GM23338 (cell line): ENCODE results near the gene RGS19. TPM values are rescaled to one million over a fixed set of nuclear protein-coding genes. Genes with fewer than 3 reads are reported as not detected.

Source experiments
- ATAC-seq: fragments of 200-7000 bp; cut with Tn5 transposase; 3 replicates; pipeline ENCODE4 v1.9.1; 2020
- DNase-seq: peaks from one replicate; pipeline ENCODE4 v3.0.0-alpha.2; 2015; ENCODE audit warnings: low spot score
- H2AFZ ChIP-seq: fragments of 200-600 bp; sonication (generic); 2 replicates; pipeline ENCODE4 v1.8.0; 2016; ENCODE audit warnings: antibody characterized with exemption, mild to moderate bottlenecking, moderate library complexity
- H3F3A ChIP-seq: fragments of 200-600 bp; sonication (generic); replicated peaks from 2 replicates; pipeline ENCODE4 v1.8.0; 2017; ENCODE audit warnings: antibody characterized with exemption, mixed run types, low read depth
- H3K27ac ChIP-seq: fragments of 200-600 bp; sonication (generic); 2 replicates; pipeline ENCODE4 v1.6.1; 2016; ENCODE audit warnings: low read depth
- H3K27me3 ChIP-seq: fragments of 200-600 bp; sonication (generic); 2 replicates; pipeline ENCODE4 v1.8.0; 2016; ENCODE audit warnings: mild to moderate bottlenecking, mixed run types, moderate library complexity; ENCODE audit not compliant: insufficient read depth
- H3K36me3 ChIP-seq: fragments of 200-600 bp; sonication (generic); 2 replicates; pipeline ENCODE4 v1.8.0; 2016; ENCODE audit warnings: mild to moderate bottlenecking; ENCODE audit not compliant: insufficient read depth
- H3K4me1 ChIP-seq: fragments of 200-600 bp; sonication (generic); 2 replicates; pipeline ENCODE4 v1.8.0; 2016; ENCODE audit warnings: mild to moderate bottlenecking, moderate library complexity; ENCODE audit not compliant: insufficient read depth
- H3K4me2 ChIP-seq: fragments of 200-600 bp; sonication (generic); 2 replicates; pipeline ENCODE4 v1.7.1; 2017; ENCODE audit warnings: mixed run types
- H3K4me3 ChIP-seq: fragments of 200-600 bp; sonication (generic); 2 replicates; pipeline ENCODE4 v1.6.1; 2016; ENCODE audit warnings: mixed run types
- H3K79me2 ChIP-seq: fragments of 200-600 bp; sonication (generic); replicated peaks from 2 replicates; pipeline ENCODE4 v1.8.0; 2017; ENCODE audit warnings: mild to moderate bottlenecking; ENCODE audit not compliant: insufficient read depth
- H3K9me2 ChIP-seq: fragments of 200-600 bp; sonication (generic); 2 replicates; pipeline ENCODE4 v1.8.0; 2017; ENCODE audit not compliant: insufficient read depth
- H4K20me1 ChIP-seq: fragments of 200-600 bp; sonication (generic); replicated peaks from 2 replicates; pipeline ENCODE4 v1.8.0; 2017; ENCODE audit warnings: mild to moderate bottlenecking; ENCODE audit not compliant: insufficient read depth
- H3K27ac Mint-ChIP-seq: 2 replicates; pipeline ENCODE4 v1.8.0; 2020; ENCODE audit warnings: inconsistent platforms, mild to moderate bottlenecking, moderate library complexity, mixed read lengths
- H3K27me3 Mint-ChIP-seq: 3 replicates; pipeline ENCODE4 v1.8.0; 2022; ENCODE audit warnings: low read depth, mild to moderate bottlenecking, moderate library complexity, mixed read lengths, inconsistent platforms; ENCODE audit not compliant: insufficient read depth, poor library complexity
- H3K36me3 Mint-ChIP-seq: 3 replicates; pipeline ENCODE4 v1.8.0; 2021; ENCODE audit warnings: low read depth, mild to moderate bottlenecking, inconsistent platforms, moderate library complexity, mixed read lengths
- H3K4me1 Mint-ChIP-seq: 3 replicates; pipeline ENCODE4 v1.8.0; 2020; ENCODE audit warnings: mild to moderate bottlenecking, inconsistent platforms, mixed read lengths
- H3K4me3 Mint-ChIP-seq: 3 replicates; pipeline ENCODE4 v1.8.0; 2021; ENCODE audit warnings: moderate library complexity, mild to moderate bottlenecking, inconsistent platforms, mixed read lengths
- H3K9me3 Mint-ChIP-seq: 3 replicates; pipeline ENCODE4 v1.8.0; 2020; ENCODE audit warnings: moderate library complexity, mild to moderate bottlenecking, inconsistent platforms, mixed read lengths
- CREB1 ChIP-seq: fragments of 250-450 bp; sonication (Bioruptor Pico); IDR thresholded peaks from 2 replicates; pipeline ENCODE4 v1.5.0; 2020; ENCODE audit warnings: low read depth, mild to moderate bottlenecking, moderate library complexity
- CTCF ChIP-seq, 2 experiments: fragments of 200-600 bp in 1 of 2; sonication (generic) in 1 of 2; conservative IDR thresholded peaks; 2 replicates each; pipeline versions ENCODE4 v1.5.1 to v1.6.1; 2016 to 2017; ENCODE audit warnings: antibody characterized with exemption in 2 of 2, low read depth in 2 of 2, mild to moderate bottlenecking in 2 of 2, moderate library complexity in 1 of 2
- ETS1 ChIP-seq: IDR thresholded peaks from 2 replicates; pipeline ENCODE4 v1.6.1; 2016; ENCODE audit warnings: antibody characterized with exemption
- EZH2 ChIP-seq: fragments of 200-600 bp; sonication (generic); IDR thresholded peaks from one replicate; pipeline ENCODE4 v1.8.0; 2017; ENCODE audit warnings: antibody characterized with exemption, mild to moderate bottlenecking, low read depth; ENCODE audit not compliant: unreplicated experiment
- EZH2phosphoT487 ChIP-seq: fragments of 200-600 bp; sonication (generic); IDR thresholded peaks from one replicate; pipeline ENCODE4 v1.8.1; 2018; ENCODE audit warnings: antibody characterized with exemption; ENCODE audit not compliant: unreplicated experiment
- JUNB ChIP-seq: IDR thresholded peaks from one replicate; pipeline ENCODE4 v1.6.1; 2016; ENCODE audit warnings: antibody characterized with exemption; ENCODE audit not compliant: unreplicated experiment
- NANOG ChIP-seq: IDR thresholded peaks from 2 replicates; pipeline ENCODE4 v1.6.1; 2016; ENCODE audit warnings: antibody characterized with exemption, borderline replicate concordance
- POLR2AphosphoS5 ChIP-seq: IDR thresholded peaks from 2 replicates; pipeline ENCODE4 v1.6.1; 2016; ENCODE audit warnings: antibody characterized with exemption, low read depth
- REST ChIP-seq: IDR thresholded peaks from one replicate; pipeline ENCODE4 v1.6.1; 2018; ENCODE audit warnings: antibody characterized with exemption; ENCODE audit not compliant: unreplicated experiment
- STAT1 ChIP-seq: IDR thresholded peaks from one replicate; pipeline ENCODE4 v1.6.1; 2016; ENCODE audit warnings: antibody characterized with exemption; ENCODE audit not compliant: unreplicated experiment
- ZNF114 ChIP-seq: fragments of 250-450 bp; sonication (Bioruptor Pico); IDR thresholded peaks from 2 replicates; pipeline ENCODE4 v1.5.0; 2020; ENCODE audit warnings: mild to moderate bottlenecking, moderate library complexity
- ZNF331 ChIP-seq: fragments of 250-450 bp; sonication (Bioruptor Pico); IDR thresholded peaks from 2 replicates; pipeline ENCODE4 v1.5.0; 2020; ENCODE audit warnings: low read depth, mild to moderate bottlenecking, moderate library complexity
- ZNF462 ChIP-seq: fragments of 250-450 bp; sonication (Bioruptor Pico); IDR thresholded peaks from 2 replicates; pipeline ENCODE4 v1.5.0; 2020; ENCODE audit warnings: mild to moderate bottlenecking, moderate library complexity
- polyA plus RNA-seq: library from polyadenylated mRNA; unstranded; fragments of >200 nt; fragmentation: Nextera tagmentation; extraction: Ambion mirVana; gene quantifications from 2 replicates; pipeline ENCODE4 v1.2.1, GENCODE V29; 2016
- total RNA-seq: library from RNA; depleted of rRNA; stranded (reverse); fragments of >200 nt; shearing (Covaris generic); gene quantifications from 2 replicates; pipeline ENCODE4 v1.2.3, GENCODE V29; 2014

RGS19 gene
- total and polyA plus RNA-seq, 2 experiments from 2014 or later, result 13.1 to 19.7 TPM

- H3K9me3 Mint-ChIP-seq, result peaks cover 8% of the 10 kb centered on the region
- no peaks in the 10 kb centered on the region for H3K36me3 ChIP-seq
- H3K27ac ChIP-seq, result no peak overlapping the region
- no peak overlapping the region for H3K4me2 ChIP-seq
- no peak overlapping the region for H3K27ac Mint-ChIP-seq
- peaks cover 4% of the 10 kb centered on the region; the same call in 2 of the 3 replicates for H3K36me3 Mint-ChIP-seq
- H2AFZ ChIP-seq, result no peak overlapping the region; the same call in 1 of the 2 replicates
- peaks cover 31% of the 10 kb centered on the region for H3K27me3 Mint-ChIP-seq
- H3F3A ChIP-seq, result peaks cover 7% of the 10 kb centered on the region
- DNase-seq (no peak), ATAC-seq (no peak)
- H3K4me1 Mint-ChIP-seq, result peaks cover 11% of the 10 kb centered on the region
- TF ChIP-seq EZH2phosphoT487 (no peak), ZNF331 (CRISPR knock-in tag) (no peak), CTCF (conservative IDR thresholded peaks at IDR 0.05; ENCODE audit: low read depth in 2 of 2) (no peak), STAT1 (no peak), JUNB (no peak), ZNF462 (no peak), ZNF114 (CRISPR knock-in tag) (no peak), NANOG (no peak), REST (no peak), POLR2AphosphoS5 (no peak), EZH2 (no peak), CREB1 (CRISPR knock-in tag) (no peak), ETS1 (no peak)
- H3K4me3 ChIP-seq, result no peak overlapping the region
- H3K4me1 ChIP-seq, result no peaks in the 10 kb centered on the region
- H3K9me2 ChIP-seq, result no peaks in the 10 kb centered on the region
- peaks cover 17% of the 10 kb centered on the region for H3K27me3 ChIP-seq
- H4K20me1 ChIP-seq, result no peaks in the 10 kb centered on the region
- no peak overlapping the region for H3K4me3 Mint-ChIP-seq
- no peaks in the 10 kb centered on the region for H3K79me2 ChIP-seq
Observed at GRCh38 chr20:64099880-64100565, 20.7 kb upstream of the RGS19 start.
